Muscle of back (tissue), 11 donors: Measurements from ENCODE around the gene POU5F1. TPM values are rescaled to one million over a fixed set of nuclear protein-coding genes. Genes with fewer than 3 reads are reported as not detected.

Source experiments
- DNase-seq, 3 donors: peaks; one replicate each; pipeline versions ENCODE4 v3.0.0 to v3.0.0-alpha.2; 2013
- polyA plus RNA-seq, 10 donors: library from polyadenylated mRNA; unstranded; fragments of 120-200 nt; gene quantifications; one replicate each; pipeline ENCODE4 v1.2.1, GENCODE V29; 2013; ENCODE audit not compliant: insufficient read length in 10 of 10

POU5F1 gene
- polyA plus RNA-seq, 10 donors: 0.41 to 3.4 (median 0.71) TPM; not detected in 1

DNA sequence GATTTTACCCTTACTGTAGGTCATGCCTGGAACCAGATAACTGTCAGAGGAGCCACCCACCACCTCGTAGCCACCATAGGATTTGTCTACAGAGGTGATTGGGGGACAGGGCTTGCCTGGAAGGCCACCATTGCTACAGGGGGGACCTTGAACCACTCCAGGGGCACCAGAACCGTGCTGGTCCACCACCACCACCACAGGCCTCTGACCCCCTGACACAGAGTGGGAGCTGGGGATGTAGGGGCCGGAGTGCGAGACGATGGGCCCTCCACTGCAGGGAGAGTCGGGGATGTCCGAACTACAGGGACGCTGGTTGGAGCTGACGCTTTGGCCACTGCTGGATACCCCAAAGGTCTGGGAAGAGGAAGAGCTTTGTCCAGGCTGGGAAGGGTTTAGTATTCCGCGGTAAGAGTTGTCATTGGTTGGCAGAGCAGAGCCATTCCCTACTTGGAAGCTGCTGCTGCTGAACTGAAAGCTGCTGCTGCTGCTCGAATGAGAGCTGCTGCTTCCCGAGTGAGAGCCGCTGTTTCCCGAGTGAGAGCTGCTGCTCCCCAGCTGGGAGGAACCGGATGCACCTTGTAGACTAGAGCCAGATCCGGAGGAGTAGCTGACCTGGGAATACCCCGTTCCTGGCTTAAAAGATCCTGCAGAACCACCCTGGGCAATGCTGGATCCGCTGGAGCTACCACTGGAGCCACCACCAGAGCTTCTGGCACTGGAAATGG lies 53.7 kb downstream of the POU5F1 start:
- DNase-seq: peak in 1 of 3 donors; percentile 60

DNA sequence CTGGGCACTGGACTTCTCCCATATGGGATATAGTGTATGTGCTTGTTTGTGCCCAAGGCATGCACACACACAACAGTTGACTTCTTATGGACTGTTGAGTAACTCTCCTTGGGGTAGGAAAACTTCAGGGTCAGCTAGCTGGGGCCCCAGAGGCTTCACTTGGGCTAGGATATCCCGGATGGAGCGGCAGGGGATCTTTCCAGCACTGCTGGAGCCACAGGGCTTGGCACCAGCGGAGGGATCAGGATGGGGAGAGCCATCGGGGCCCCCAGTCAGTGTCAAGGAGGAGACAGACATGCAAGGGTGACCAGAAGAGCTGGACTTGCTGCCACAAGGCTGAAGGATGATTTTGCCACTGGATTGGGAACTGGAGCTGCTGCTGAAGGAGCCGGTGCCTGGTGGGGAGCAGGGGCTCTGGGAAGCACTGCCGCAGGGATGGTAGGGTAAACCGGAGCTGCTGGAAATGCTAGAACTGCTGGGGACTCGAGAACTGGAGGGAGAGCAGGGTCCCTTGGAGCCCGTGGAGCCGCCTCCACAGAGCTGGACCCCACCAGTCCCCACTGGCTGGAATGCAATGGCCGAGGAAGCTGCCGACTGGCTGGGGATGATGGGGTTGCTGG lies 54.4 kb downstream of the POU5F1 start:
- DNase-seq: no peak

DNA sequence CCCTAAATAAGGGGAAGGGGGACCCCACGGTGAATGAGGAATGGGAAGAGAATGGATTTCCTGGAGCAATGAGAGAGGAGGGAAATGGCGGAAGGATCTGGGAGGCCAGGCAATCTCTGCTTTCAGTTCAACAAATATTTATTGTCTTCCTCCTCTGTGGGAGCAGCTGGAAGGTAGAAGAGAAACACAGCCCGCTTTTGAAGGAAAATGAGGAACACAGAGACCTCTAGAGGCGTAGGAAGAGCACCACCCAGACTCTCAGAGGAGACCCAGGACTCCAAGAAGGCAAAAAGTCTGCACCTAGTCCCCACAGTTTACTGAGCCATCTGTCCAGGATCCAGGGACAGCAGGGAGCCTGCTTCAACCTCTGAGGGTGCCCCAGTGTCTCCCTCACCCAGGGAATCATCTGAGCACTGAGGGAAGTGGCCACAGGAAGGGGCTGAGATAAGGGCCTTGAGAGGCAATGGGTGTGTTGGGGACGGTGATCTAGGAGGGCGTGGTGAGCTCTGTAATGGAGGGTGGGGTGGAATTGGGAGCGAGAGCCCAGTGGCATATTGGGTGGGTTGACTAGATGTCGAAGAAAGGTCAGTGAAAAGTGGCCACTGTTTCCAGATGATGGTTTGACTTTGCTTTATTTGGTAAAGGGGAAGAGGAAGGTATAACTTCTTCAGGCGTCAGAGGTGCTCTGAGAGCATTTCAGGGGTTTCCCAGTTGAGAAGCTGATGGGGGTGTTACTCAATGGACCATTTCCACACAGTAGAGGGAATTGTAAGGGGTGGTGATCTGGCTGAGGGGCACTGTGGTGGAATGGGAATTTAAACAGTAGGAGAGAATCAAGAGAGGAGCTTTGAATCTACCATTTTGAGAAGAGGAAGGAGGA lies 55.3 kb downstream of the POU5F1 start:
- no peak for DNase-seq

DNA sequence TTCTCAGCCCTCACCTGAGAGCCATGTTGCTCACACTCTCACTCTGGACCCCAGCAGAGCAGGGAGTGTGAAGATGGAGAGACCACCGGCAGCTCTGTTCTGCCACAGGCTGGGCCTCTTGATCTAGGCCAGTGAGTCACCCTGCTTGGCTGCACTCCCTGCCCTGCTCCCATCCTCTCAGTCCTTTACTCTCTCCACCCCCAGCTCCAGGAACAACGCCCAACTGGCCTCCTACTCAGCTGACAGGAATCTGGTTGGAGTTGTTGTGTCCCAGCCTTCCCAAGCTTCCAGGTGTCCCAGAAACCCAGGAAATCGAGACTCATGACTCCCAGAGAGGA lies 56.0 kb downstream of the POU5F1 start, which contains the start of gene PSORS1C1:
Gene PSORS1C1, plus strand, starts transcription at position 260 of the 338 bp plus-strand sequence. CDS start 14,833 bp downstream, outside the sequence.
- DNase-seq: peak; percentile 71 to 88 (median 82)

Other genes with a start within 250 kb of the POU5F1 start
- gene SFTA2, start 238.5 kb downstream of the POU5F1 start, polyA plus RNA-seq: under 1 TPM in 1 of 10 donors, not detected in 9; 0.29 TPM
- under 1 TPM in 2 of 10 donors, not detected in 8; 0.04 to 0.05 TPM for gene MUCL3, start 229.7 kb downstream of the POU5F1 start, polyA plus RNA-seq
- not detected for gene MUC21, start 187.0 kb downstream of the POU5F1 start, polyA plus RNA-seq
- gene MUC22, start 160.2 kb downstream of the POU5F1 start, polyA plus RNA-seq: 1 to 10 TPM in 1 of 10 donors, under 1 TPM in 1, not detected in 8; 0.04 to 1.2 TPM
- not detected for gene C6orf15, start 58.1 kb downstream of the POU5F1 start, polyA plus RNA-seq
- gene PSORS1C1, start 55.9 kb downstream of the POU5F1 start, polyA plus RNA-seq: 1 to 10 TPM in 7 of 10 donors, under 1 TPM in 3; 0.12 to 2.1 (median 1.1) TPM
- not detected for gene CDSN, start 50.2 kb downstream of the POU5F1 start, polyA plus RNA-seq
- under 1 TPM in 3 of 10 donors, not detected in 7; 0.14 to 0.27 (median 0.15) TPM for gene PSORS1C2, start 31.6 kb downstream of the POU5F1 start, polyA plus RNA-seq
- 10 to 100 TPM; 11.0 to 18.4 (median 13.5) TPM for gene CCHCR1, start 12.9 kb downstream of the POU5F1 start, polyA plus RNA-seq
- 10 to 100 TPM in 9 of 10 donors, 1 to 10 TPM in 1; 9.2 to 18.9 (median 11.9) TPM for gene TCF19, start 12.1 kb downstream of the POU5F1 start, polyA plus RNA-seq
- 100 to 1,000 TPM in 1 of 10 donors, 10 to 100 TPM in 9; 38.7 to 119 (median 47.7) TPM for gene HLA-C, start 101.4 kb upstream of the POU5F1 start, polyA plus RNA-seq
- gene HLA-B, start 186.5 kb upstream of the POU5F1 start, polyA plus RNA-seq: 100 to 1,000 TPM; 114 to 299 (median 141) TPM
- gene MICA, start 232.9 kb upstream of the POU5F1 start, polyA plus RNA-seq: 10 to 100 TPM in 1 of 10 donors, 1 to 10 TPM in 9; 3.8 to 12.2 (median 7.2) TPM